Esophagus muscularis mucosa (tissue), 3 donors: ENCODE measurements around the gene BCAS3.

Experiments
- CTCF ChIP-seq, 3 experiments: fragments of 200-600 bp in 2 of 3; fragments of 450-650 bp in 1 of 3; sonication (generic) in 2 of 3; IDR thresholded peaks; one replicate each; pipeline ENCODE4 v1.5.1; 2017 to 2019; ENCODE audit warnings: antibody characterized with exemption in 3 of 3, mild to moderate bottlenecking in 2 of 3, moderate library complexity in 1 of 3
- POLR2A ChIP-seq: fragments of 450-650 bp; IDR thresholded peaks from one replicate; pipeline ENCODE4 v1.6.1; 2017; ENCODE audit warnings: antibody characterized with exemption, moderate library complexity, mild to moderate bottlenecking, low read depth

- TF ChIP-seq CTCF (IDR thresholded peaks at IDR 0.05) (no peak), POLR2A (no peak)
Measured at GRCh38 chr17:61208301-61209105, 530.9 kb downstream of the BCAS3 start.
